NCI-H69 (cell line): ENCODE measurements around the gene TMEM266.

ENCODE experiments used
- DNase-seq: peaks from one replicate; lab custom pipeline; 2025; lab: John Stamatoyannopoulos, UW

Gene TMEM266

GRCh38 chr15:76070192-76070591 is 10.4 kb downstream of the TMEM266 start:
- no peak for DNase-seq

- DNase-seq = no peak
These were observed 11.3 kb downstream of the TMEM266 start for GRCh38 chr15:76070921-76071635.

GRCh38 chr15:76071806-76072205 is 12.0 kb downstream of the TMEM266 start:
- no peak for DNase-seq

GRCh38 chr15:76073554-76073953 is 13.8 kb downstream of the TMEM266 start:
- peak; percentile 50 for DNase-seq

- DNase-seq = no peak
These were observed 15.3 kb downstream of the TMEM266 start for GRCh38 chr15:76075046-76075445.

- no peak for DNase-seq
These were observed 18.6 kb downstream of the TMEM266 start for GRCh38 chr15:76078285-76078877.

GRCh38 chr15:76084256-76084655 is 24.5 kb downstream of the TMEM266 start:
- no peak for DNase-seq

- DNase-seq = no peak
These were observed 38.9 kb downstream of the TMEM266 start for GRCh38 chr15:76098685-76099084.

GRCh38 chr15:76099388-76099787 is 39.6 kb downstream of the TMEM266 start:
- no peak for DNase-seq

- no peak for DNase-seq
These were observed 40.6 kb downstream of the TMEM266 start for GRCh38 chr15:76100361-76100760.

GRCh38 chr15:76101655-76102054 is 41.9 kb downstream of the TMEM266 start:
- no peak for DNase-seq

GRCh38 chr15:76105391-76105790 is 45.6 kb downstream of the TMEM266 start:
- no peak for DNase-seq

- no peak for DNase-seq
These were observed 46.1 kb downstream of the TMEM266 start for GRCh38 chr15:76105911-76106310.

- DNase-seq = no peak
These were observed 47.4 kb downstream of the TMEM266 start for GRCh38 chr15:76107169-76107568.

- DNase-seq = no peak
These were observed 48.4 kb downstream of the TMEM266 start for GRCh38 chr15:76108021-76108723.

- DNase-seq = no peak
These were observed 49.3 kb downstream of the TMEM266 start for GRCh38 chr15:76109046-76109445.

GRCh38 chr15:76114561-76114960 is 54.8 kb downstream of the TMEM266 start:
- DNase-seq = no peak

- DNase-seq = no peak
These were observed 56.5 kb downstream of the TMEM266 start for GRCh38 chr15:76116138-76116885.

- no peak for DNase-seq
These were observed 57.4 kb downstream of the TMEM266 start for GRCh38 chr15:76117181-76117580.

- DNase-seq = no peak
These were observed 59.0 kb downstream of the TMEM266 start for GRCh38 chr15:76118767-76119166.

- no peak for DNase-seq
These were observed 63.2 kb downstream of the TMEM266 start for GRCh38 chr15:76123031-76123430.

- no peak for DNase-seq
These were observed 67.4 kb downstream of the TMEM266 start for GRCh38 chr15:76127169-76127568.

GRCh38 chr15:76127880-76128279 is 68.1 kb downstream of the TMEM266 start:
- DNase-seq = no peak
